HuH-7.5 (cell line): ENCODE measurements around the gene PLPP4.

ENCODE experiments used
- DNase-seq: peaks from one replicate; pipeline ENCODE4 v3.0.0; 2011; ENCODE audit warnings: low spot score

Gene PLPP4

GRCh38 chr10:120456626-120457430, at the start of gene PLPP4:
Gene PLPP4, plus strand, starts transcription at chr10:120457227. Its CDS starts 79 bp downstream, at chr10:120457306.
- DNase-seq = no peak

- DNase-seq = no peak
These were observed 47.2 kb upstream of the PLPP4 start for GRCh38 chr10:120409816-120410215.

GRCh38 chr10:120414946-120415345, 42.1 kb upstream of the PLPP4 start:
- DNase-seq = no peak

- DNase-seq = no peak
These were observed 41.2 kb upstream of the PLPP4 start for GRCh38 chr10:120415709-120416330.

- no peak for DNase-seq
These were observed 36.6 kb upstream of the PLPP4 start for GRCh38 chr10:120420421-120420820.

GRCh38 chr10:120421250-120421649, 35.8 kb upstream of the PLPP4 start:
- no peak for DNase-seq

GRCh38 chr10:120422457-120422856, 34.6 kb upstream of the PLPP4 start:
- DNase-seq = no peak

GRCh38 chr10:120423431-120424197, 33.4 kb upstream of the PLPP4 start:
- peak; percentile 37 for DNase-seq

GRCh38 chr10:120424198-120424464, 32.9 kb upstream of the PLPP4 start:
- DNase-seq = no peak

GRCh38 chr10:120426306-120426705, 30.7 kb upstream of the PLPP4 start:
- no peak for DNase-seq

- DNase-seq = no peak
These were observed 28.3 kb upstream of the PLPP4 start for GRCh38 chr10:120428754-120429153.

GRCh38 chr10:120429395-120429794, 27.6 kb upstream of the PLPP4 start:
- DNase-seq = no peak

- DNase-seq = no peak
These were observed 25.8 kb upstream of the PLPP4 start for GRCh38 chr10:120431251-120431651.

- DNase-seq = no peak
These were observed 24.8 kb upstream of the PLPP4 start for GRCh38 chr10:120432209-120432608.

GRCh38 chr10:120433141-120433540, 23.9 kb upstream of the PLPP4 start:
- no peak for DNase-seq

- DNase-seq = no peak
These were observed 20.5 kb upstream of the PLPP4 start for GRCh38 chr10:120436439-120437112.

GRCh38 chr10:120437541-120437940, 19.5 kb upstream of the PLPP4 start:
- DNase-seq = no peak

GRCh38 chr10:120451968-120452367, 5.1 kb upstream of the PLPP4 start:
- no peak for DNase-seq

- DNase-seq = no peak
These were observed 3.7 kb upstream of the PLPP4 start for GRCh38 chr10:120453319-120453718.

GRCh38 chr10:120453886-120454285, 3.1 kb upstream of the PLPP4 start:
- no peak for DNase-seq

GRCh38 chr10:120455004-120455403, 2.0 kb upstream of the PLPP4 start:
- no peak for DNase-seq

- no peak for DNase-seq
These were observed 1.4 kb upstream of the PLPP4 start for GRCh38 chr10:120455606-120456005.
